ENCODE measurements around the gene PPP1R26.
"Not testable (repeated sequence)": the region's sequence is repeated elsewhere in the genome, so short reads cannot be mapped to it uniquely, and the experiment has no call there.

PPP1R26 gene

DNA sequence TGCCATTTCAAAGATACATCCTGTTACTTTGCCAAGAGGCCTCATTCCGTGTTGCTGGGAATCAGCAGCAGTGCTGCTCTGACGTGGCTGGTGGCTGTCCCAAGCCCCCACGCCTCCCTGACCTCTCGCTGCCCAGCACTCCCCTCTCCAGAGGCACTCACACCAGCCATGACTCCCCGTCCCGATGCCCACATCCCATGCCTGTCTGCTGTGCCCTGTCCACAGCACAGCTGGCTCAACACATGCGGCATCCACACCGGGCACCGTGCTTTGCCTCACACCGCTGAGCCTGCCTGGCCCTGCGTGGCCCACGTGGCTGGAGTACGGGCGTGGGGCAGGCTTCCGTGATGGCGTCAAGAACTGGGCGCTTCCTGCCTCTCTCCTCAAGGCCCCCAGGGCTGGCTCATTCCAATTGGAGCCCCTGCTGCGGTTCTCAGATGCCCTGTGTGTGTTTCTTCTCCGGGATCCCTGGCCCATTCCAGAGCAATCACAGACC is 33.8 kb downstream of the PPP1R26 start:
- Histone ChIP-seq H3K4me1 (ENCODE audit: control insufficient read depth in 1 of 2, insufficient read depth in 2 of 2, low read length in 2 of 2) (no peaks in the 10 kb centered on the region), H3K27ac (ENCODE audit: low read depth, low read length) (no peak overlapping the region), H3K9me3 (ENCODE audit: control insufficient read depth in 1 of 2, low read length in 2 of 2) (no peaks in the 10 kb centered on the region), H3K27me3 (ENCODE audit: control insufficient read depth in 1 of 2, insufficient read depth in 2 of 2, low read length in 2 of 2) (no peaks in the 10 kb centered on the region), H3K9ac (ENCODE audit: low read depth in 1 of 2, low read length in 2 of 2) (no peak overlapping the region), H3K36me3 (ENCODE audit: control insufficient read depth in 1 of 2, insufficient read depth in 2 of 2, low read length in 2 of 2) (no peaks in the 10 kb centered on the region), H3K4me3 (ENCODE audit: low read depth in 1 of 2, low read length in 2 of 2) (no peak overlapping the region)

DNA sequence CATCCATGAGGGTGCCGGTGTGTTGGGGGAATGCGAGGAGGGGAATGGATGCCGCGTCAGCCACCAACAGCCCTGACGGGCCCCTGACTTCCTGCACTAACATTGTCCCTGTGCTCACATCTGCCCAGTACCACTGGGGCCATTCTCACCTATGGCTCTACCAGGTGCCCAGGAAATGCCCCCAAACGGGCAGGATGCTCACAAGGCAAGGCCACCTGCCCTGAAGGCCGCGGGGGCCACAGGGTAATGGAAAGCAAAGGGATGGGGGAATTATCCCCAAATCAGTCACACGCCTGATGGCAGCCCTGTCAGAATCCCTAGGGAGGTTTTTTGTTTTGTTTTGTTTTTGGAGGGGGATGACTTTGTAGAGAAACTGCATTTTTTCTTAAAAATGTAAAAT is 34.3 kb downstream of the PPP1R26 start:
- not testable (repeated sequence) for H3K4me1 ChIP-seq (ENCODE audit: control insufficient read depth in 1 of 2, insufficient read depth in 2 of 2, low read length in 2 of 2); H3K9ac ChIP-seq (ENCODE audit: low read depth in 1 of 2, low read length in 2 of 2); H3K4me3 ChIP-seq (ENCODE audit: low read depth in 1 of 2, low read length in 2 of 2); H3K9me3 ChIP-seq (ENCODE audit: control insufficient read depth in 1 of 2, low read length in 2 of 2); H3K27ac ChIP-seq (ENCODE audit: low read depth, low read length); H3K36me3 ChIP-seq (ENCODE audit: control insufficient read depth in 1 of 2, insufficient read depth in 2 of 2, low read length in 2 of 2); H3K27me3 ChIP-seq (ENCODE audit: control insufficient read depth in 1 of 2, insufficient read depth in 2 of 2, low read length in 2 of 2)

DNA sequence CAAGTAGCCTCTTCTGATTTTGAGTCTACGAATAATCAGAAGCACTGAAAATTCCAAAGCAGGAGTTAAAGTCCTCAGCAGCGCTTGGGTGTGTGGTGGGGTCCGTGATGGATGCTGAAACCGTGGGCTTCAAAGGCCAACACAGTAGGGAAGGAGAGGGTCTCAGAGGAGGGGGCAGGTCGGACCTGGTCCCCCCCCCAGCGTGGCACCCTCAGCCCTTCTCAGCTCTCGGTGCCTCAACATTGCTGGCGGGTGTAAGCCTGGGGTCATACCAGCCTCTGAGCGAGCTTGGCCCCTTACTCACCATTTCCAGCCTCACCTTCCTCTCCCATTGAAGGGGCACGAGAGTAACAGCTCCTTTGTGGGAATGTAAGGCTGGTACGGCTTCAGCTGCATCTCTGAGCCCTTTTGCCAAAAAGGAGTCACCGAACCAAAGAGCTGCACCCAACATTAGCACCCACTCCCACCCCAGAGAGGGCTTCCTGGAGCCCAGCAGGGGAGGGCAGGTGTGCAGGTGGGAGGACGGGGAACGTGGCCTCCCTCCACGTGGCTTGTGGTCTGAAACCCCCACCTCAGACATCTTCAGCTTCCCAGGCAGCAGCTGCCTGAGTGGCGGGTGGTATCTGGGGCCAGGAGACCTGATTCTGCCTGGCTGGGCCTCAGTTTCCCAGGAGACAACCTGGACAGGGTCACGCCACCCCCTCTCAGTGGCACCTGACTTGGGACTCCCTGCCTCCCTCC is 34.9 kb downstream of the PPP1R26 start:
- H3K9ac ChIP-seq (ENCODE audit: low read depth in 1 of 2, low read length in 2 of 2) = no peak overlapping the region
- no peak overlapping the region for H3K27ac ChIP-seq (ENCODE audit: low read depth, low read length)
- H3K27me3 ChIP-seq (ENCODE audit: control insufficient read depth in 1 of 2, insufficient read depth in 2 of 2, low read length in 2 of 2) = no peaks in the 10 kb centered on the region
- no peak overlapping the region for H3K4me3 ChIP-seq (ENCODE audit: low read depth in 1 of 2, low read length in 2 of 2)
- no peaks in the 10 kb centered on the region for H3K9me3 ChIP-seq (ENCODE audit: control insufficient read depth in 1 of 2, low read length in 2 of 2)
- H3K4me1 ChIP-seq (ENCODE audit: control insufficient read depth in 1 of 2, insufficient read depth in 2 of 2, low read length in 2 of 2) = no peaks in the 10 kb centered on the region
- no peaks in the 10 kb centered on the region for H3K36me3 ChIP-seq (ENCODE audit: control insufficient read depth in 1 of 2, insufficient read depth in 2 of 2, low read length in 2 of 2)

DNA sequence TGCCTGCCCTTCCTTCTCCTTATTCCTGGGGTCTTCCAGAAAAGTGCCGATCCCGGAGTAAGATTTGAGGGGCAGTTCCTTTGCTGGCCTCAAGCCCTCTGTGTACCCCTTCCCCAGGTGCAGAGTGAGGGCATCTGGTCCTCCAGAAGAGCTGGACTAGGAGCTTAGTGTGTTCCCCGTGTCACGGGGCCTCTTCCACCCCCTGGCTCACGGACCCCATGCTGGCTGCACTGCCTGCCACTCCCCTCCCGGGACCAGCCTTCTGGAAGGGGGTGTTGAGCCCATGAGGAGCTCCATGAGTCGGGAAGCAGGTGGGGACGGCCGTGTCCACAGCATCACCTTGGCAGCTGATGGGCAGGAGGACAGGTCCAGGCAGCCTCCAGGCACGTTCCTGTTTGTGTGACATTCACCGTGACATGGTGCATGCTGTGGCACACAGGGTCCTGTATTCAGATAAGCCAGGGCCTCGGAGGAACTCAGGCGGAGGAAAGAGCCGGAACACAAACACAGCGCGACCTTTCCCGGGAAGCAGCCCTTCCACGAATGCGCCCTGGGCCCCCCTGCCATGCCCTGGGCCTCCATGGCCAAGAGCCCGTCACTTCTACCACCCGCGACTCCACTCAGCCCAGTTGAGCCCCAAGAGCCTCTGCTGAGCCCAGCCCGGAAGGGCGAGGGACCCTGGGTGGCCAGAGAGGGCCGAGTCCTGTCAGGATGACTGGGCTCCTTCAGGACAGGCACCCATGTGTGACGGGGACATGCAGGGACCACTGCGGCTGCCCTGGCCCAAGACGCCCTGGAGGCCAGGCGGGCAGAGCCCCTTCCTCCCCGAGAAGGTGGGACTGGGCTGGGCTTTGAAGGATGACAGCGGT is 35.7 kb downstream of the PPP1R26 start:
- Histone ChIP-seq H3K27me3 (ENCODE audit: control insufficient read depth in 1 of 2, insufficient read depth in 2 of 2, low read length in 2 of 2) (no peaks in the 10 kb centered on the region), H3K9ac (ENCODE audit: low read depth in 1 of 2, low read length in 2 of 2) (no peak overlapping the region), H3K4me1 (ENCODE audit: control insufficient read depth in 1 of 2, insufficient read depth in 2 of 2, low read length in 2 of 2) (no peaks in the 10 kb centered on the region), H3K36me3 (ENCODE audit: control insufficient read depth in 1 of 2, insufficient read depth in 2 of 2, low read length in 2 of 2) (no peaks in the 10 kb centered on the region), H3K4me3 (ENCODE audit: low read depth in 1 of 2, low read length in 2 of 2) (no peak overlapping the region), H3K27ac (ENCODE audit: low read depth, low read length) (no peak overlapping the region), H3K9me3 (ENCODE audit: control insufficient read depth in 1 of 2, low read length in 2 of 2) (no peaks in the 10 kb centered on the region)

DNA sequence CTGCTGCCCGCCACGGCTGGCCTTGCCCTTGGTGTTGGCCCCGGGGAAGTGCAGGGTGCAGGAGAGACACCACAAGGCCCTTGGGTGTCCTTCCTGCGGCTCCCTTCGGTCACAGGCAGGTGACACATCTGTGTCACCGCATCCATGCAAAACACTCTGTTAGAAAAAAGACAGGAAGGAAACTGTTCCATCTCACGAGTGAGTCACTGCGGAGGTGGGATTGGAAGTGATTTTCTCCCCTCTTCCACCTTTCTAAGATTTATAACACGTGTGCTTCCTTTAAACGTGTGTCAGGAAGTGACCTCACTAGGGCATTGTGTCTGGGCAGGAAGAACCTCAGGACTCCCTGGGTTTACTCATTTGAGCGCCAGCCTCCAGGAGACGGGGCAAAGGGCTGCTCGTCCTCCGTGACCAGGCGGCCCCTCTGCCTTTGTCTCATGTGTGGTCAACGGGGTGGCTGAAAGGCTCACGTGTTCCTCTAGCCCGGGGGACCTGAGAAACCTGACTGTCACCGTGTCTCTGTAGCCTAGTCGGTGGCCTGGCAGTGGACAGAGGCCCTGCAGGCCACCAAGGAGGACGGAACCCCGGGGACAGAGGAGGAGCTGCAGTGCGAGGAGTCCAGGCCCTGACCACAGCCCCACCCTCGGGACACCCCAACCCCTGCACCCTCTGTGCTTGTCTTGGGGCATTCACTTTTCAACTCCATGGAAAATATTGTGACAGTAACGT is 36.7 kb downstream of the PPP1R26 start:
- Histone ChIP-seq H3K9me3 (ENCODE audit: control insufficient read depth in 1 of 2, low read length in 2 of 2) (no peaks in the 10 kb centered on the region), H3K4me3 (ENCODE audit: low read depth in 1 of 2, low read length in 2 of 2) (no peak overlapping the region), H3K4me1 (ENCODE audit: control insufficient read depth in 1 of 2, insufficient read depth in 2 of 2, low read length in 2 of 2) (no peaks in the 10 kb centered on the region), H3K36me3 (ENCODE audit: control insufficient read depth in 1 of 2, insufficient read depth in 2 of 2, low read length in 2 of 2) (no peaks in the 10 kb centered on the region), H3K27ac (ENCODE audit: low read depth, low read length) (no peak overlapping the region), H3K27me3 (ENCODE audit: control insufficient read depth in 1 of 2, insufficient read depth in 2 of 2, low read length in 2 of 2) (no peaks in the 10 kb centered on the region), H3K9ac (ENCODE audit: low read depth in 1 of 2, low read length in 2 of 2) (no peak overlapping the region)

DNA sequence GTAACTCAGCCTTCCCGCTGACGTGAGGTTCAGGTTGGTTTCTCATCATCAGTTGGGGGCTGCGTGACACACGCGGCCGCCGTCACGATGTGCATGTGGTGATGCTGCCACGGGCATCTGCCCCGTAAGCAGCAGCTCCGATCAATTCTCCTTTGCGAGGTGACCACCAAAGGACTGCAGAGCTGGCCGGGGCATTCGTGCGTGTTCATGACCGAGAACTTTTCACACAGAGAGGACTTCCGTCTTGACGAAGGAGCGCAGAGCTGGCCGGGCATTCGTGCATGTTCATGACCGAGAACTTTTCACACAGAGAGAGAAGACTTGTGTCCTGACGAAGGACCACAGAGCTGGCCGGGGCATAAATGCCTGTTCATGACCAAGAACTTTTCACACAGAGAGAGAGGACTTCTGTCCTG is 37.8 kb downstream of the PPP1R26 start:
- Histone ChIP-seq H3K9ac (ENCODE audit: low read depth in 1 of 2, low read length in 2 of 2) (no peak overlapping the region), H3K27ac (ENCODE audit: low read depth, low read length) (no peak overlapping the region), H3K27me3 (ENCODE audit: control insufficient read depth in 1 of 2, insufficient read depth in 2 of 2, low read length in 2 of 2) (no peaks in the 10 kb centered on the region), H3K4me1 (ENCODE audit: control insufficient read depth in 1 of 2, insufficient read depth in 2 of 2, low read length in 2 of 2) (no peaks in the 10 kb centered on the region), H3K36me3 (ENCODE audit: control insufficient read depth in 1 of 2, insufficient read depth in 2 of 2, low read length in 2 of 2) (no peaks in the 10 kb centered on the region), H3K4me3 (ENCODE audit: low read depth in 1 of 2, low read length in 2 of 2) (no peak overlapping the region), H3K9me3 (ENCODE audit: control insufficient read depth in 1 of 2, low read length in 2 of 2) (no peaks in the 10 kb centered on the region)

DNA sequence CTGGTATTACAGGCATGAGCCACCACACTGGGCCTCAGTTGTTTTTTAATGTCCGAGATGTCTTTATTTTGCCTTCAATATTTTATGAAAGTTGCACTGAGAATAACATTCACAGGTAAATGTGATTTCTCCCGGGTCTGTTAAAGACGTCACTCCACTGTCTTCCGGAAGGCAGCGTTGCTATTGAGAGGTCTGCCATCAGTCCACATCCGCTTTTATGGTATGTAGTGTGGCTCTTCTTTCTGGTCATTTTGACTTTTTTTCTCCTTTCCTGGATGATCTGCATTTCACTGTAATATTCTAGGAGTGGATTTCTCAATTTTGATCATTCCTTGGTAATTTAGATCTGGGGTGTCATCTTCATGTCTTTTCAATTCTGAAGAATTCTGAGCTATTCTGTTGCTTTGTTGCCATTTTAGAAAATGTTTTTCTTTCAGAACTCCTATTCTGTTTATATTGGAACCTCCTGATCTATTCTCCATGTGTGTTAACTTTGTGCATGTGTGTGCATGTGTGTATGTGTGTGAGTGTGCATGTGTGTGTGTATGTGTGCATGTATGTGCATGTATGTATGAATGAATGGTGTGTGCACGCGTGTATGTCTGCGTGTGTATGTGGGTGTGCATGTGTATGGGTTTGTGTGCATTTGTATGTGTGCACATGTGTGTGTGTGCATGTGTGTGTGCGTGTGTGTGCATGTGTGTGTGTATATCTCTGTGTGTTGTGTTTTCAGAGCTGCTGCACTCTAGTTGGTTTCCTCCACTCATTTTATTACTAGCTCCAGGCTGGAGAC is 39.8 kb downstream of the PPP1R26 start:
- H3K27me3 ChIP-seq (ENCODE audit: control insufficient read depth in 1 of 2, insufficient read depth in 2 of 2, low read length in 2 of 2) = no peaks in the 10 kb centered on the region
- no peak overlapping the region for H3K4me3 ChIP-seq (ENCODE audit: low read depth in 1 of 2, low read length in 2 of 2)
- H3K36me3 ChIP-seq (ENCODE audit: control insufficient read depth in 1 of 2, insufficient read depth in 2 of 2, low read length in 2 of 2) = no peaks in the 10 kb centered on the region
- no peaks in the 10 kb centered on the region for H3K9me3 ChIP-seq (ENCODE audit: control insufficient read depth in 1 of 2, low read length in 2 of 2)
- no peak overlapping the region for H3K9ac ChIP-seq (ENCODE audit: low read depth in 1 of 2, low read length in 2 of 2)
- H3K27ac ChIP-seq (ENCODE audit: low read depth, low read length) = no peak overlapping the region
- no peaks in the 10 kb centered on the region for H3K4me1 ChIP-seq (ENCODE audit: control insufficient read depth in 1 of 2, insufficient read depth in 2 of 2, low read length in 2 of 2)

DNA sequence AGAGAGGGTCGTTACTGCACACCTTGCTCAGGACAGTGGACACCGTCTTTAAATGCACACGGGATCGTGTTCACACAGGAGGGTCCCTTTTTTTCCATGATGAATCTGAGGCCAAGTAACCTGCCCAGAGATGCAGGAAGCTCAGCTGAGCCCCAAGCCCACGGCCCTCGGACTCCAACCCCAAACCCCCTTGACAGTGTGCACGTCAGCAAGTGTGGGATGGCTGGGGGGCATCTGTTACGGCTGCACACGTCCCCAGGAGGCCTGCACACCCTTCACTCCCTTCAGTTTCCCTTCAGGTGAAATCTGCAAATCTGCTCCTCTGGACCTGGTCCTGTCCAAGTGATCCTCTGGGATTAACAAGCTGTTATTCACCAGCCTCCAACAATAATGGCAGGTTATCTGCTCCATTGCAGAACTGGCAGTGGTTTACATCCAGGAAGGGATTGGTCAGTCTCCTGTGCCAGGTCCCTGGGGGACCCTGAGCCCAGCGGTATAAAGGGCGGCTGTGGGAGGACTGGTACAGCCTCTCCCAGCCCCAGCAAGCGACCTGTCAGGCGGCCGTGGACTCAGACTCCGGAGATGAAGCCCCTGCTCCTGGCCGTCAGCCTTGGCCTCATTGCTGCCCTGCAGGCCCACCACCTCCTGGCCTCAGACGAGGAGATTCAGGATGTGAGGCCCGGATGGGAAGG is 41.5 kb downstream of the PPP1R26 start, which contains the start of gene LCN1:
Gene LCN1 (plus strand): TSS at position 525 of the 692 bp plus-strand sequence. CDS start 58 bp downstream, at position 583.
- no peaks in the 10 kb centered on the region for H3K4me1 ChIP-seq (ENCODE audit: control insufficient read depth in 1 of 2, insufficient read depth in 2 of 2, low read length in 2 of 2)
- H3K4me3 ChIP-seq (ENCODE audit: low read depth in 1 of 2, low read length in 2 of 2) = no peak within 1 kb of the TSS
- H3K36me3 ChIP-seq (ENCODE audit: control insufficient read depth in 1 of 2, insufficient read depth in 2 of 2, low read length in 2 of 2) = no peaks in the 10 kb centered on the region
- no peaks in the 10 kb centered on the region for H3K27me3 ChIP-seq (ENCODE audit: control insufficient read depth in 1 of 2, insufficient read depth in 2 of 2, low read length in 2 of 2)
- H3K27ac ChIP-seq (ENCODE audit: low read depth, low read length) = no peak within 1 kb of the TSS
- H3K9ac ChIP-seq (ENCODE audit: low read depth in 1 of 2, low read length in 2 of 2) = no peak within 1 kb of the TSS
- H3K9me3 ChIP-seq (ENCODE audit: control insufficient read depth in 1 of 2, low read length in 2 of 2) = no peaks in the 10 kb centered on the region

DNA sequence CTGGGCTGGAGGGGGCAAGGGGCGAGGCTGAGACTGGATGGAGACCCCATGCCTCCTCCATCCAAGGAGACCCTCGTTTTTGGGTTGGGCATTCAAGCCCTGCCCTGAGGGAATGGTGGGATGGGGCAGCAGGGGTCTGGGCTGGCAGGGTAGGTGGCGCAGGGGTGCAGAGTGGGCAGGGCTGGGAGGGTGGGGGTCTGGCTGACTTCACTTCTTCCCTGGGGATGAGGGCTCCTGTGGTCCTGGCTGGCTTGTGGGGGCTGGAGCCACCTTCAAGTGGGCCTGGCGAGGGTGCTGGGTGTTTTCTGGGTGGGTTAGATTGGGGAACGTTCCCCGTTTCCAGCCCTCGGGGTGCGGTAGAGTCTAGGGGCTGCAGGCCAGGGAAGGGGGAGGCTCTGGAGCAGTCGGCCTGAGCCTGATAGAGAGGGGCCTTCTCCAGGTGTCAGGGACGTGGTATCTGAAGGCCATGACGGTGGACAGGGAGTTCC is 42.1 kb downstream of the PPP1R26 start:
- Histone ChIP-seq H3K4me1 (ENCODE audit: control insufficient read depth in 1 of 2, insufficient read depth in 2 of 2, low read length in 2 of 2) (no peaks in the 10 kb centered on the region), H3K4me3 (ENCODE audit: low read depth in 1 of 2, low read length in 2 of 2) (no peak overlapping the region), H3K27ac (ENCODE audit: low read depth, low read length) (no peak overlapping the region), H3K36me3 (ENCODE audit: control insufficient read depth in 1 of 2, insufficient read depth in 2 of 2, low read length in 2 of 2) (no peaks in the 10 kb centered on the region), H3K9ac (ENCODE audit: low read depth in 1 of 2, low read length in 2 of 2) (no peak overlapping the region), H3K9me3 (ENCODE audit: control insufficient read depth in 1 of 2, low read length in 2 of 2) (no peaks in the 10 kb centered on the region), H3K27me3 (ENCODE audit: control insufficient read depth in 1 of 2, insufficient read depth in 2 of 2, low read length in 2 of 2) (no peaks in the 10 kb centered on the region)

Data from duodenal mucosa (tissue), 2 donors.